IMR-90 (cell line): ENCODE data around the gene DPP10.

ENCODE experiments used
- CEBPB ChIP-seq: IDR thresholded peaks from 2 replicates; pipeline ENCODE4 v1.6.1; 2012; ENCODE audit warnings: low read depth, low read length, improper control_type of control experiment
- MAFK ChIP-seq: IDR thresholded peaks from 2 replicates; pipeline ENCODE4 v1.6.1; 2012; ENCODE audit warnings: low read depth, low read length, improper control_type of control experiment
- MXI1 ChIP-seq: IDR thresholded peaks from 2 replicates; pipeline ENCODE4 v1.6.1; 2012; ENCODE audit warnings: low read depth, mild to moderate bottlenecking, low read length, moderate library complexity, borderline replicate concordance
- POLR2A ChIP-seq: IDR thresholded peaks from 2 replicates; pipeline ENCODE4 v1.6.1; 2012; ENCODE audit warnings: mild to moderate bottlenecking, low read depth, low read length
- RAD21 ChIP-seq: IDR thresholded peaks from 2 replicates; pipeline ENCODE4 v1.6.1; 2012; ENCODE audit warnings: low read length, improper control_type of control experiment
- SMC3 ChIP-seq: fragments of 150-350 bp; IDR thresholded peaks from 2 replicates; pipeline ENCODE4 v1.6.1; 2016; ENCODE audit warnings: low read depth, mild to moderate bottlenecking, antibody characterized with exemption, low read length, moderate library complexity
- TF ChIP-seq, protein P1 (sequence below): conservative IDR thresholded peaks from 2 replicates; pipeline ENCODE4 v1.5.1; 2012; ENCODE audit warnings: mild to moderate bottlenecking, low read depth, low read length, improper control_type of control experiment
- TF ChIP-seq, protein P2 (sequence below): fragments of 150-350 bp; IDR thresholded peaks from 2 replicates; pipeline ENCODE4 v1.6.1; 2017; ENCODE audit warnings: mild to moderate bottlenecking, antibody characterized with exemption, low read length, low read depth
- TF ChIP-seq, protein P3 (sequence below): fragments of 150-350 bp; IDR thresholded peaks from 2 replicates; pipeline ENCODE4 v1.6.1; 2016; ENCODE audit warnings: low read depth, mild to moderate bottlenecking, low read length, moderate library complexity, borderline replicate concordance

DNA sequence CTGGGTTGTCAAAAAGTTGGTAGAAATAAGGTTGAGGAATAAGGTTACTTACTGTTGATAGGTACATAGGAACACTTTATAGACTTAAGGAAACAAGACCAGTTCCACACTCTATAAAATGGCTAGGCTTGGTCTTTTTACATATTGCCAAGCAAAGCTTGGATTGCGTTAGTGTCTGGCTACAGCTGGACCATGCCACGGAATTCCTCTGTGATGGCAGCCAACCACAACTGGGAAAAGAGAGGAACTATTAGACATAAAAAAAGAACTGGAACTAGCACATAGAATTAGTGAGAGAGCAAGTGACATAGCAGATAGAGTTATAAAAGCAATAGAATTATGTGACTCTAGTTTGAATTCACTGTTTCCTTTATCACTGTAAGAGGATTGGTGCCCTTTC lies 17.7 kb upstream of the DPP10 start:
- TF ChIP-seq, protein P1, sequence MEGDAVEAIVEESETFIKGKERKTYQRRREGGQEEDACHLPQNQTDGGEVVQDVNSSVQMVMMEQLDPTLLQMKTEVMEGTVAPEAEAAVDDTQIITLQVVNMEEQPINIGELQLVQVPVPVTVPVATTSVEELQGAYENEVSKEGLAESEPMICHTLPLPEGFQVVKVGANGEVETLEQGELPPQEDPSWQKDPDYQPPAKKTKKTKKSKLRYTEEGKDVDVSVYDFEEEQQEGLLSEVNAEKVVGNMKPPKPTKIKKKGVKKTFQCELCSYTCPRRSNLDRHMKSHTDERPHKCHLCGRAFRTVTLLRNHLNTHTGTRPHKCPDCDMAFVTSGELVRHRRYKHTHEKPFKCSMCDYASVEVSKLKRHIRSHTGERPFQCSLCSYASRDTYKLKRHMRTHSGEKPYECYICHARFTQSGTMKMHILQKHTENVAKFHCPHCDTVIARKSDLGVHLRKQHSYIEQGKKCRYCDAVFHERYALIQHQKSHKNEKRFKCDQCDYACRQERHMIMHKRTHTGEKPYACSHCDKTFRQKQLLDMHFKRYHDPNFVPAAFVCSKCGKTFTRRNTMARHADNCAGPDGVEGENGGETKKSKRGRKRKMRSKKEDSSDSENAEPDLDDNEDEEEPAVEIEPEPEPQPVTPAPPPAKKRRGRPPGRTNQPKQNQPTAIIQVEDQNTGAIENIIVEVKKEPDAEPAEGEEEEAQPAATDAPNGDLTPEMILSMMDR: no peak
- no peak for TF ChIP-seq POLR2A
- TF ChIP-seq, protein P2, sequence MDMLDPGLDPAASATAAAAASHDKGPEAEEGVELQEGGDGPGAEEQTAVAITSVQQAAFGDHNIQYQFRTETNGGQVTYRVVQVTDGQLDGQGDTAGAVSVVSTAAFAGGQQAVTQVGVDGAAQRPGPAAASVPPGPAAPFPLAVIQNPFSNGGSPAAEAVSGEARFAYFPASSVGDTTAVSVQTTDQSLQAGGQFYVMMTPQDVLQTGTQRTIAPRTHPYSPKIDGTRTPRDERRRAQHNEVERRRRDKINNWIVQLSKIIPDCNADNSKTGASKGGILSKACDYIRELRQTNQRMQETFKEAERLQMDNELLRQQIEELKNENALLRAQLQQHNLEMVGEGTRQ: no peak
- TF ChIP-seq RAD21: no peak
- no peak for TF ChIP-seq SMC3
- TF ChIP-seq, protein P3, sequence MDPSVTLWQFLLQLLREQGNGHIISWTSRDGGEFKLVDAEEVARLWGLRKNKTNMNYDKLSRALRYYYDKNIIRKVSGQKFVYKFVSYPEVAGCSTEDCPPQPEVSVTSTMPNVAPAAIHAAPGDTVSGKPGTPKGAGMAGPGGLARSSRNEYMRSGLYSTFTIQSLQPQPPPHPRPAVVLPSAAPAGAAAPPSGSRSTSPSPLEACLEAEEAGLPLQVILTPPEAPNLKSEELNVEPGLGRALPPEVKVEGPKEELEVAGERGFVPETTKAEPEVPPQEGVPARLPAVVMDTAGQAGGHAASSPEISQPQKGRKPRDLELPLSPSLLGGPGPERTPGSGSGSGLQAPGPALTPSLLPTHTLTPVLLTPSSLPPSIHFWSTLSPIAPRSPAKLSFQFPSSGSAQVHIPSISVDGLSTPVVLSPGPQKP: no peak
- no peak for TF ChIP-seq CEBPB
- no peak for TF ChIP-seq MXI1
- TF ChIP-seq MAFK: no peak
